Cerebellar cortex (tissue), 1 donor: ENCODE data around the gene SYNC.

Experiments
- DNase-seq: peaks from one replicate; pipeline ENCODE4 v3.0.0-alpha.2; 2015; ENCODE audit warnings: low spot score

SYNC gene

GRCh38 chr1:32702599-32703478, at the start of gene SYNC:
Gene SYNC (minus strand): TSS chr1:32702770. CDS start chr1:32702660, 110 bp downstream.
- no peak for DNase-seq

- DNase-seq, result no peak
These were observed 47.2 kb upstream of the SYNC start for GRCh38 chr1:32749771-32750170.

- no peak for DNase-seq
These were observed 46.8 kb upstream of the SYNC start for GRCh38 chr1:32749332-32749731.

GRCh38 chr1:32748926-32749325, 46.4 kb upstream of the SYNC start:
- DNase-seq, result no peak

- DNase-seq, result no peak
These were observed 45.8 kb upstream of the SYNC start for GRCh38 chr1:32748348-32748747.

- DNase-seq, result no peak
These were observed 43.6 kb upstream of the SYNC start for GRCh38 chr1:32746130-32746529.

GRCh38 chr1:32744071-32744425, 41.5 kb upstream of the SYNC start:
- no peak for DNase-seq

GRCh38 chr1:32743380-32744070, 41.0 kb upstream of the SYNC start:
- no peak for DNase-seq

GRCh38 chr1:32742956-32743355, 40.4 kb upstream of the SYNC start:
- DNase-seq, result no peak

- no peak for DNase-seq
These were observed 39.8 kb upstream of the SYNC start for GRCh38 chr1:32742199-32742947.

- DNase-seq, result no peak
These were observed 39.0 kb upstream of the SYNC start for GRCh38 chr1:32741413-32742198.

GRCh38 chr1:32741059-32741412, 38.5 kb upstream of the SYNC start:
- DNase-seq, result no peak

- no peak for DNase-seq
These were observed 34.5 kb upstream of the SYNC start for GRCh38 chr1:32736812-32737791.

GRCh38 chr1:32733582-32734321, 31.2 kb upstream of the SYNC start:
- no peak for DNase-seq

- DNase-seq, result no peak
These were observed 26.9 kb upstream of the SYNC start for GRCh38 chr1:32729254-32730046.

- no peak for DNase-seq
These were observed 26.0 kb upstream of the SYNC start for GRCh38 chr1:32728413-32729077.

GRCh38 chr1:32727876-32728275, 25.3 kb upstream of the SYNC start:
- DNase-seq, result no peak

GRCh38 chr1:32725615-32725982, 23.0 kb upstream of the SYNC start:
- DNase-seq, result no peak
